K562 (cell line): ENCODE measurements around the gene FHIT.

Source experiments
- ARID4B ChIP-seq: sonication (generic); formaldehyde crosslinking; IDR thresholded peaks from 2 replicates; pipeline ENCODE4 v1.8.0; 2022; ENCODE audit warnings: mild to moderate bottlenecking, missing genetic modification reagents
- ESRRA ChIP-seq: fragments of 450-650 bp; IDR thresholded peaks from 2 replicates; pipeline ENCODE4 v1.6.1; 2014; ENCODE audit warnings: low read depth, mild to moderate bottlenecking, moderate library complexity, borderline replicate concordance
- HNRNPL ChIP-seq: fragments of 200-400 bp; formaldehyde crosslinking; IDR thresholded peaks from 2 replicates; pipeline ENCODE4 v1.6.1; 2017; ENCODE audit warnings: low read depth, mild to moderate bottlenecking, low read length
- KLF16 ChIP-seq: IDR thresholded peaks from 2 replicates; pipeline ENCODE4 v1.6.1; 2016; ENCODE audit warnings: antibody characterized with exemption
- POLR2AphosphoS5 ChIP-seq: IDR thresholded peaks from 2 replicates; pipeline ENCODE4 v1.6.1; 2011; ENCODE audit warnings: mild to moderate bottlenecking, low read depth, low read length, moderate library complexity; ENCODE audit not compliant: control insufficient read depth, insufficient read depth
- RNF2 ChIP-seq: sonication (generic); IDR thresholded peaks from 2 replicates; pipeline ENCODE4 v1.6.1; 2016
- ZBTB11 ChIP-seq, 3 experiments: fragments of 200-800 bp in 1 of 3; fragments of 250-450 bp in 1 of 3; fragments of 450-650 bp in 1 of 3; sonication (Bioruptor Pico) in 1 of 3; sonication (Bioruptor generic) in 1 of 3; formaldehyde crosslinking in 1 of 3; IDR thresholded peaks; 2 replicates each; pipeline versions ENCODE4 v1.6.1 to v1.8.0; 2016 to 2022; ENCODE audit warnings: mild to moderate bottlenecking in 2 of 3, missing genetic modification characterization in 2 of 3, missing compliant biosample characterization in 1 of 3, moderate library complexity in 1 of 3
- ZBTB2 ChIP-seq: fragments of 450-650 bp; IDR thresholded peaks from 2 replicates; pipeline ENCODE4 v1.6.1; 2016; ENCODE audit warnings: antibody characterized with exemption
- ZNF23 ChIP-seq: fragments of 250-450 bp; sonication (Bioruptor Pico); IDR thresholded peaks from 2 replicates; pipeline ENCODE4 v1.4.0; 2020; ENCODE audit warnings: mild to moderate bottlenecking
- ZNF384 ChIP-seq: IDR thresholded peaks from 2 replicates; pipeline ENCODE4 v1.6.1; 2012; ENCODE audit warnings: low read depth, low read length, improper control_type of control experiment
- TF ChIP-seq, protein P1 (sequence below): sonication (generic); formaldehyde crosslinking; IDR thresholded peaks from 2 replicates; pipeline ENCODE4 v1.8.0; 2022; ENCODE audit warnings: missing genetic modification reagents, mild to moderate bottlenecking, borderline replicate concordance
- TF ChIP-seq, protein P2 (sequence below): sonication (generic); formaldehyde crosslinking; IDR thresholded peaks from 2 replicates; pipeline ENCODE4 v1.9.0; 2022; ENCODE audit warnings: mild to moderate bottlenecking, missing genetic modification reagents
- TF ChIP-seq, protein P3 (sequence below): fragments of 450-650 bp; IDR thresholded peaks from 2 replicates; pipeline ENCODE4 v1.6.1; 2016
- TF ChIP-seq, protein P4 (sequence below), 3 experiments: IDR thresholded peaks in 2 of 3; conservative IDR thresholded peaks in 1 of 3; 2 replicates each; pipeline ENCODE4 v1.5.1; 2011 to 2012; ENCODE audit warnings: low read length in 3 of 3, mild to moderate bottlenecking in 3 of 3, control low read depth in 2 of 3, improper control_type of control experiment in 1 of 3, inconsistent platforms in 1 of 3, low read depth in 1 of 3, mixed read lengths in 1 of 3, moderate library complexity in 1 of 3; ENCODE audit not compliant: insufficient read depth in 2 of 3

DNA sequence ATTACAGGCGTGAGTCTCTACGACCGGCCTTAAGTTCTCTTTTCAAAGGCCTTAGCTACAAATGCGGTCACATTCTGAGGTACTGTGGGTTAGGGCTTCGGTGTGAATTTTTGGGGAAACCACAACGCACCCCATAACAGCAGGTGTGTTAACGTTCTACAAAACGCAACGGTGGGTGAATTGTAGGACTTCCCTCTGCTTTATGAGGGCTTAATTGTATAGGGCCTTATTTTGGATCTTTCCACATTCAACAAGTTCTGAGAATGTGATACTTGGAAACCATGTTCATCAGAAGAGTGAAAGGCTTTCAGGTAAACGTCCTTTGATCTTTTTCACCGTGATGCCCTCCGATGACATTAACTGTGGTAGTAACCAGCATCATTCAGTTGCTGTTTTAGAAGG, 1202.8 kb downstream of the FHIT start:
- TF ChIP-seq RNF2 = no peak
- TF ChIP-seq ESRRA = no peak
- TF ChIP-seq, protein P1, sequence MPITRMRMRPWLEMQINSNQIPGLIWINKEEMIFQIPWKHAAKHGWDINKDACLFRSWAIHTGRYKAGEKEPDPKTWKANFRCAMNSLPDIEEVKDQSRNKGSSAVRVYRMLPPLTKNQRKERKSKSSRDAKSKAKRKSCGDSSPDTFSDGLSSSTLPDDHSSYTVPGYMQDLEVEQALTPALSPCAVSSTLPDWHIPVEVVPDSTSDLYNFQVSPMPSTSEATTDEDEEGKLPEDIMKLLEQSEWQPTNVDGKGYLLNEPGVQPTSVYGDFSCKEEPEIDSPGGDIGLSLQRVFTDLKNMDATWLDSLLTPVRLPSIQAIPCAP (CRISPR knock-in tag) = no peak
- TF ChIP-seq ARID4B (CRISPR knock-in tag) = no peak
- TF ChIP-seq, protein P2, sequence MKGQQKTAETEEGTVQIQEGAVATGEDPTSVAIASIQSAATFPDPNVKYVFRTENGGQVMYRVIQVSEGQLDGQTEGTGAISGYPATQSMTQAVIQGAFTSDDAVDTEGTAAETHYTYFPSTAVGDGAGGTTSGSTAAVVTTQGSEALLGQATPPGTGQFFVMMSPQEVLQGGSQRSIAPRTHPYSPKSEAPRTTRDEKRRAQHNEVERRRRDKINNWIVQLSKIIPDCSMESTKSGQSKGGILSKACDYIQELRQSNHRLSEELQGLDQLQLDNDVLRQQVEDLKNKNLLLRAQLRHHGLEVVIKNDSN (CRISPR knock-in tag) = no peak
- no peak for TF ChIP-seq ZNF384
- TF ChIP-seq HNRNPL = no peak
- TF ChIP-seq, protein P3, sequence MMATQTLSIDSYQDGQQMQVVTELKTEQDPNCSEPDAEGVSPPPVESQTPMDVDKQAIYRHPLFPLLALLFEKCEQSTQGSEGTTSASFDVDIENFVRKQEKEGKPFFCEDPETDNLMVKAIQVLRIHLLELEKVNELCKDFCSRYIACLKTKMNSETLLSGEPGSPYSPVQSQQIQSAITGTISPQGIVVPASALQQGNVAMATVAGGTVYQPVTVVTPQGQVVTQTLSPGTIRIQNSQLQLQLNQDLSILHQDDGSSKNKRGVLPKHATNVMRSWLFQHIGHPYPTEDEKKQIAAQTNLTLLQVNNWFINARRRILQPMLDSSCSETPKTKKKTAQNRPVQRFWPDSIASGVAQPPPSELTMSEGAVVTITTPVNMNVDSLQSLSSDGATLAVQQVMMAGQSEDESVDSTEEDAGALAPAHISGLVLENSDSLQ = no peak
- TF ChIP-seq, protein P4, sequence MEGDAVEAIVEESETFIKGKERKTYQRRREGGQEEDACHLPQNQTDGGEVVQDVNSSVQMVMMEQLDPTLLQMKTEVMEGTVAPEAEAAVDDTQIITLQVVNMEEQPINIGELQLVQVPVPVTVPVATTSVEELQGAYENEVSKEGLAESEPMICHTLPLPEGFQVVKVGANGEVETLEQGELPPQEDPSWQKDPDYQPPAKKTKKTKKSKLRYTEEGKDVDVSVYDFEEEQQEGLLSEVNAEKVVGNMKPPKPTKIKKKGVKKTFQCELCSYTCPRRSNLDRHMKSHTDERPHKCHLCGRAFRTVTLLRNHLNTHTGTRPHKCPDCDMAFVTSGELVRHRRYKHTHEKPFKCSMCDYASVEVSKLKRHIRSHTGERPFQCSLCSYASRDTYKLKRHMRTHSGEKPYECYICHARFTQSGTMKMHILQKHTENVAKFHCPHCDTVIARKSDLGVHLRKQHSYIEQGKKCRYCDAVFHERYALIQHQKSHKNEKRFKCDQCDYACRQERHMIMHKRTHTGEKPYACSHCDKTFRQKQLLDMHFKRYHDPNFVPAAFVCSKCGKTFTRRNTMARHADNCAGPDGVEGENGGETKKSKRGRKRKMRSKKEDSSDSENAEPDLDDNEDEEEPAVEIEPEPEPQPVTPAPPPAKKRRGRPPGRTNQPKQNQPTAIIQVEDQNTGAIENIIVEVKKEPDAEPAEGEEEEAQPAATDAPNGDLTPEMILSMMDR (IDR thresholded peaks at IDR 0.05 in 2 of 3, conservative IDR thresholded peaks at IDR 0.05 in 1 of 3; ENCODE audit: insufficient read depth in 2 of 3, low read depth in 1 of 3, low read length in 3 of 3) = no peak
- TF ChIP-seq ZBTB2 = no peak
- TF ChIP-seq POLR2AphosphoS5 = no peak
- no peak for TF ChIP-seq KLF16
- no peak for TF ChIP-seq ZNF23
- TF ChIP-seq ZBTB11 (CRISPR knock-in tag; IDR thresholded peaks at IDR 0.05) = no peak
